ENCODE data around the gene C1GALT1C1L.

C1GALT1C1L gene

DNA sequence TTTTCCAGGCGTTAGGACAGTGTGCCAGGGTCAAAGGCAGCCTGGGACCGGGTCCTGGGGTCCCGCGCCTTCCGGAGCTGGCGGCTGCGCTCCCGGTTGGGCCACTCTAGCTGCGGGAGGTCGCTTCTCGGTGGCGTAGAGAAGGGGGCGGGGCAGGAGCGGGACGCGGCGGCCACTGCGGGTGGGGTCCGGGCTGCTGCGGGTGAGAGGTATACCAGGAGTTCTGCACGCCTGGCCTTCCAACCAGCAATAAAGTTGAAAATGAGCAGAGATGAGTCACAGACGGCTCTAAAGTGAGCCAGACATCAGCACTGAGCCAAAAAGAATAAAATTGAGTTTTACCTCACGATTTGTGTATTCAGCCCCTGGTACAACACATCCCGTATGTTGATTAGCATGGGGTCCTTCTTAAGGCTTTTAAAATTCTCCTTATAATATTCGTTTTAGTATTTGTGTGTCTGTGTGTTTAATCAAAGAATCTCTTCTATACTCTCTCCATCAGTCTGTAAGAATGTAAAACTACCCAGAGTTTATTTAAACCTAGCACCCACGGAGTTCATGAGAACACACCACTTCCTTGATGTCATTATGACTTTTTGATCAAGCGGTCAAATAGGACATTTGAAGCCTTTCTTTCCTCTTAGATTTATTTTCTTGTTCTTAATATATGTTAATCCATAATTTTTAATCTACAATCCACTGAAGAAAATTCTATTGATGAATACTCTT lies at the start of gene C1GALT1C1L:
Gene C1GALT1C1L, minus strand, starts transcription at position 108 of the 729 bp plus-strand sequence. Its CDS starts 107 bp downstream, at position 1.
- Histone ChIP-seq H3K9ac (no peak within 1 kb of the TSS), H3K4me3 (no peak within 1 kb of the TSS), H3K36me3 (no peaks in the 10 kb centered on the region), H3K27ac (no peak within 1 kb of the TSS), H3K4me1 (no peaks in the 10 kb centered on the region), H3K9me3 (peaks cover 10% of the 10 kb centered on the region; the same call in 1 of the 2 replicates), H3K27me3 (no peaks in the 10 kb centered on the region), H4K20me1 (no peaks in the 10 kb centered on the region), H3K4me2 (no peak within 1 kb of the TSS)
- no peak for TF ChIP-seq Cebpa-rat (IDR thresholded peaks at IDR 0.05)

DNA sequence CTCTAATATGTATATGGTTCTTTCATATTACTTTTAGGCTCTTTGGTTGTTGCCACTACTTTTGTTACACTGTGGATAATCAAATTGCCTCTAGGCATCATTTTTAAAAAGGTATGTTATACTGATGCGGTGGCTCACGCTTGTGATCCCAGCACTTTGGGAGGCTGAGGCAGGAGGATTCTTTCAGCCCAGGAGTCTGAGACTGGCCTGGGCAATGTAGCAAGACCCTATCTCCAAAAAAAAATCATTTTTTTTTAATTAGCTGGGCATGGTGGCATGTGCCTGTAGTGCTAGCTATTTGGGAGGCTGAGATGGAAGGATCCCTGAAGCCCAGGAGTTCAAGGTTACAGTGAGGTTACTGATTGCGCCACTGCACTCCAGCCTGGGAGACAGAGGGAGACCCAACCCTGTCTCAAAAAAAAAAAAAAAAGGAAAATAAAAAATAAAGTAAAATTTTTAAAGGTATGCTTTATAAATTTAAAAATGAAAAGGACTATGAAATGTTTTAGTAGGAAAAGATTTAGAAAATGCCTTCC lies 49.5 kb upstream of the C1GALT1C1L start:
- no peak overlapping the region for H3K4me3 ChIP-seq
- peaks cover 3% of the 10 kb centered on the region; the same call in 1 of the 2 replicates for H3K4me1 ChIP-seq
- H3K27ac ChIP-seq, result no peak overlapping the region
- no peak overlapping the region for H3K4me2 ChIP-seq
- no peak for TF ChIP-seq Cebpa-rat (IDR thresholded peaks at IDR 0.05)
- no peaks in the 10 kb centered on the region for H3K9me3 ChIP-seq
- H3K9ac ChIP-seq, result no peak overlapping the region
- H3K27me3 ChIP-seq, result no peaks in the 10 kb centered on the region
- H4K20me1 ChIP-seq, result no peaks in the 10 kb centered on the region
- H3K36me3 ChIP-seq, result no peaks in the 10 kb centered on the region

GRCh38 chr2:43724728-43725526 lies 48.7 kb upstream of the C1GALT1C1L start:
- Histone ChIP-seq H4K20me1 (no peaks in the 10 kb centered on the region), H3K27me3 (no peaks in the 10 kb centered on the region), H3K4me3 (no peak overlapping the region), H3K4me1 (peaks cover 4% of the 10 kb centered on the region; the same call in 1 of the 2 replicates), H3K36me3 (no peaks in the 10 kb centered on the region), H3K9ac (no peak overlapping the region), H3K9me3 (no peaks in the 10 kb centered on the region), H3K4me2 (no peak overlapping the region), H3K27ac (no peak overlapping the region)
- no peak for TF ChIP-seq Cebpa-rat (IDR thresholded peaks at IDR 0.05)

DNA sequence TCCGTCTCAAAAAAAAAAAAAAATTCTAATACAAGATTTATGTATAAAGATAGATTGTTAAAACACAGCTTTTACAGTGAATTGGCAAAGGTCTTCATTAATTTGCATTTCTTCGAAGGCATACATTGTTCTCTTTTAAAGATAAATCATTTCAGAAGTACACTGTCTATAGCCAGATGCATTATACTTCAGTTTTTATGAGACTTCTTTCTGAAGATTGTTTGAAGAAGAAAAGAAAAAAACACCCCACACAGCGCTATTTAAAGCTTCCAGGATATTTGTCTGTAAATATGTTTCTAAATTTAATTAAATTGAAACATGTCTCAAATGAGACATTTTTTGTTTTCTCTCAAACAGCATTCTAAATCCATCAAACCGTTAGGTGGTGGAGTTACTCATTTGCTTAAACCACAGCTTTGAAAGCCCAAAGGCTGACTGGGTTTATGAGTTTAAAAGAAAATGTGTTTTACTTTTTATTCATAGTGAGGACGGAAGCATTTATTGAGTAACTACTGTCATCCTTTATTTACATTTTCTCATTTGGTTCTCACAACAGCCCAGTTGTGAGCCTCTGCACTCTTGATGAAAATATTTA lies 42.4 kb upstream of the C1GALT1C1L start:
- no peak overlapping the region for H3K4me3 ChIP-seq
- no peak overlapping the region for H3K9ac ChIP-seq
- peaks cover 31% of the 10 kb centered on the region for H3K4me1 ChIP-seq
- TF ChIP-seq Cebpa-rat (IDR thresholded peaks at IDR 0.05), result no peak
- no peaks in the 10 kb centered on the region for H3K9me3 ChIP-seq
- no peaks in the 10 kb centered on the region for H3K36me3 ChIP-seq
- peak overlapping the region; percentile 49; the same call in 1 of the 2 replicates for H3K27ac ChIP-seq
- no peaks in the 10 kb centered on the region for H3K27me3 ChIP-seq
- peak overlapping the region; percentile 33 for H3K4me2 ChIP-seq
- no peaks in the 10 kb centered on the region for H4K20me1 ChIP-seq

DNA sequence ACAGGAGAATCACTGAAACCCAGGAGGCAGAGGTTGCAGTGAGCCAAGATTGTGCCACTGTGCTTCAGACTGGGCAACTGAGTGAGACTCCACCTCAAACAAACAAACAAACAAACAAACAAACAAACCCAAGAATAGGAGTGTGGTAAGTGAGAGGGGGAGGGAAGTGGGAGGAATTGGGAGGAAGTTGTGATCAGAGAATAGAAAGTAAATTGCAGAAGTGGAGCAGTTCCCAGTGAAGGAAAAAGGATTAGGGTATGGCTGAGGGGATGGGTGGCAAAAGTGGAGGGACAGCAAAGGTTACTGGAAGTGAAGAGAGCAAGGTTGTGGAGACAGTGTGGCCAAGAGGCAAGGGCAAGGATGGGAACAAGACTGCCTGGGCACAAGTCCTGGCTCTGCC lies 41.1 kb upstream of the C1GALT1C1L start:
- H3K4me2 ChIP-seq, result peak overlapping the region; percentile 33
- H3K4me3 ChIP-seq, result no peak overlapping the region
- no peaks in the 10 kb centered on the region for H3K27me3 ChIP-seq
- H3K9me3 ChIP-seq, result no peaks in the 10 kb centered on the region
- H3K27ac ChIP-seq, result no peak overlapping the region
- peaks cover 31% of the 10 kb centered on the region for H3K4me1 ChIP-seq
- H3K36me3 ChIP-seq, result no peaks in the 10 kb centered on the region
- H3K9ac ChIP-seq, result no peak overlapping the region
- H4K20me1 ChIP-seq, result no peaks in the 10 kb centered on the region
- TF ChIP-seq Cebpa-rat (IDR thresholded peaks at IDR 0.05), result no peak

- Histone ChIP-seq H3K27ac (no peak overlapping the region), H3K36me3 (no peaks in the 10 kb centered on the region), H3K4me2 (no peak overlapping the region), H3K27me3 (no peaks in the 10 kb centered on the region), H3K9ac (no peak overlapping the region), H3K4me1 (peaks cover 31% of the 10 kb centered on the region), H3K9me3 (no peaks in the 10 kb centered on the region), H4K20me1 (no peaks in the 10 kb centered on the region), H3K4me3 (no peak overlapping the region)
- no peak for TF ChIP-seq Cebpa-rat (IDR thresholded peaks at IDR 0.05)
These were observed 39.3 kb upstream of the C1GALT1C1L start for GRCh38 chr2:43715300-43716098.

DNA sequence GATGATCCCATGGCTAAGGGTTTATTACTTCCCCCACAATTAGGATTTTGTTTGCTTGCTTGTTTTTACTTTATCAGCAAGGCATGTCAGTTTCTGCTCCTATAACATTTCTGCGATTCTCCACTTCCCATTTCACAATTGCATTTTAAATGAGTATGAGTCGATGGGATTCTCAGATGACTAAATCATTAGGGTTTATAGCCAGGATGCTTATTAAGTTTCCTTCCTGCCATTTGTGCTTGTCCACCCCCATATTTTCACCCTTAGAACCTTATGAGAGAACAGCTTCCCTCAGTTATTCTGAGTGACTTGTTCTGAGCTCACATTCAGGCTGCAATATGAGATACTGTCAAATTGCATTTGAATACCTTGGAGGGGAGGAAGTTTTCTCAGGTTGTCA lies 37.9 kb upstream of the C1GALT1C1L start:
- H3K4me1 ChIP-seq, result peaks cover 22% of the 10 kb centered on the region
- no peak overlapping the region for H3K27ac ChIP-seq
- no peak overlapping the region for H3K4me3 ChIP-seq
- no peaks in the 10 kb centered on the region for H3K27me3 ChIP-seq
- no peak overlapping the region for H3K9ac ChIP-seq
- H4K20me1 ChIP-seq, result no peaks in the 10 kb centered on the region
- no peaks in the 10 kb centered on the region for H3K9me3 ChIP-seq
- TF ChIP-seq Cebpa-rat (IDR thresholded peaks at IDR 0.05), result no peak
- no peaks in the 10 kb centered on the region for H3K36me3 ChIP-seq
- H3K4me2 ChIP-seq, result no peak overlapping the region

- Histone ChIP-seq H3K27ac (no peak overlapping the region), H4K20me1 (no peaks in the 10 kb centered on the region), H3K36me3 (no peaks in the 10 kb centered on the region), H3K9ac (no peak overlapping the region), H3K4me3 (no peak overlapping the region), H3K27me3 (no peaks in the 10 kb centered on the region), H3K4me1 (no peaks in the 10 kb centered on the region), H3K9me3 (no peaks in the 10 kb centered on the region), H3K4me2 (no peak overlapping the region)
- no peak for TF ChIP-seq Cebpa-rat (IDR thresholded peaks at IDR 0.05)
These were observed 34.6 kb upstream of the C1GALT1C1L start for GRCh38 chr2:43710866-43711265.

DNA sequence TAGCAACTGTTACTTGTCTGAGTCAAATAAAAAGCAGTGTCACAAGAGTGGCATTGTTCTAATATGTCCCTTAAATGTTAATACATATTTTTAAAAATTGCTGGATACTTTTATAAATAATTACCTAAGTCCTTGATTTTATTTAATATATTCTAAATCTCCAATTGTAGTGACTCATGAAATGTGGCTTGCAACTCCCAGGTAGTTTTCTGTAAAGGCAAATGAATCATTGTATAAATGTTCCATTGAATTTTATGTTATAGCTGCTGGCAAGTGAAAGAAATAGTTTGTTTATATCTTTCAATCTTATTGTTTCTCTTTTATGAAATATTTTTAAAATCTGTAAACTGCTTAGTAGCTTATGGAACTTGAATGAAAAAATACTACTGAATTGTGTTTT lies 32.7 kb upstream of the C1GALT1C1L start:
- H3K27me3 ChIP-seq, result no peaks in the 10 kb centered on the region
- no peak for TF ChIP-seq Cebpa-rat (IDR thresholded peaks at IDR 0.05)
- H3K9ac ChIP-seq, result no peak overlapping the region
- H3K4me3 ChIP-seq, result no peak overlapping the region
- H3K9me3 ChIP-seq, result no peaks in the 10 kb centered on the region
- H3K36me3 ChIP-seq, result no peaks in the 10 kb centered on the region
- no peaks in the 10 kb centered on the region for H3K4me1 ChIP-seq
- H4K20me1 ChIP-seq, result no peaks in the 10 kb centered on the region
- no peak overlapping the region for H3K27ac ChIP-seq
- no peak overlapping the region for H3K4me2 ChIP-seq

Measured in BLaER1 (cell line).